Measurements from ENCODE around the gene RNASEH2B. TPM values are rescaled to one million over a fixed set of nuclear protein-coding genes. Genes with fewer than 3 reads are reported as not detected.

Gene RNASEH2B
- total RNA-seq, 1 donor from 2014 or later: 57.5 TPM

DNA sequence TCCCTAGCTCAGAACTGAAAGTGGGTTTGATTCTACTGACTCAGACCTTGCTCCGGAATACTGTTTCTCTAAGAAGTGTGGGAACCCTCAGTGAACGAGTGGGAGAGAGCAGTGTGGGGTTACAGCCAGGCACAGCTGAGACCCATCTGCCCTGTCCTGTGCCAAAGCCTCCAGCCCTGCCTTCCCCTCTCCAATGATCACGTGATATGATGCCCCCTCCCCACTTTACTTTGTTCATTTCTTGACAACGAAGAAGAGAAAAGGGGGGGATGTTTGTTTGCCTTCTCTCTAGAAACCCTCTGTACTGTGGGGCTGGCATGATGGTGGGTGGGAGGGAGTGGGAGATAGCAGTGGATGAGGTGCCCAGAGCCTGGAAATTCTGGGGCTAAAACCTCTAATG lies 96.0 kb downstream of the RNASEH2B start:
- Histone ChIP-seq H3K4me1 (peaks cover 6% of the 10 kb centered on the region), H4K20me1 (ENCODE audit: low read depth) (no peaks in the 10 kb centered on the region), H3K27ac (no peak overlapping the region), H3K4me2 (no peak overlapping the region), H2AFZ (replicated peaks) (no peak overlapping the region), H3K9me3 (ENCODE audit: low read depth) (no peaks in the 10 kb centered on the region), H3K36me3 (no peaks in the 10 kb centered on the region), H3K27me3 (no peaks in the 10 kb centered on the region), H3F3A (ENCODE audit: low read depth) (no peaks in the 10 kb centered on the region), H3K79me2 (ENCODE audit: low read depth) (no peaks in the 10 kb centered on the region), H3K9ac (no peak overlapping the region), H3K4me3 (no peak overlapping the region)
- H3K27me3 Mint-ChIP-seq (ENCODE audit: insufficient read depth, low read depth): peaks cover 2% of the 10 kb centered on the region
- DNase-seq (ENCODE audit: low spot score): no peak
- H3K36me3 Mint-ChIP-seq: no peaks in the 10 kb centered on the region
- H3K4me3 Mint-ChIP-seq: no peak overlapping the region
- no peaks in the 10 kb centered on the region for H3K9me3 Mint-ChIP-seq
- peaks cover 8% of the 10 kb centered on the region for H3K4me1 Mint-ChIP-seq
- TF ChIP-seq CTCF (IDR thresholded peaks at IDR 0.05) (no peak), EZH2 (IDR thresholded peaks at IDR 0.05) (no peak), EZH2phosphoT487 (IDR thresholded peaks at IDR 0.05) (no peak)
- H3K27ac Mint-ChIP-seq: no peak overlapping the region

Other genes with a start within 250 kb of the RNASEH2B start
- gene DLEU7, start 66.1 kb upstream of the RNASEH2B start, total RNA-seq (ENCODE audit: low replicate concordance): 0.25 TPM in 1 of 2 replicates, not detected in the other
- 0.65 and 0.96 TPM in 2 replicates for gene C13orf42, start 201.5 kb downstream of the RNASEH2B start, total RNA-seq (ENCODE audit: low replicate concordance)